Fibroblast of lung (primary cell): ENCODE measurements around the gene RPLP2. TPM values are rescaled to one million over a fixed set of nuclear protein-coding genes. Genes with fewer than 3 reads are reported as not detected.

ENCODE experiments used
- DNase-seq, 2 donors: peaks; one replicate each; pipeline versions ENCODE4 v3.0.0 to v3.0.0-alpha.2; 2010; ENCODE audit warnings: low read depth in 2 of 2
- H2AFZ ChIP-seq: 2 replicates; pipeline ENCODE4 v1.5.1; 2012; ENCODE audit warnings: low read length, control low read depth, inconsistent platforms
- H3K27ac ChIP-seq: 2 replicates; pipeline ENCODE4 v1.5.1; 2011; ENCODE audit warnings: low read length, control low read depth; ENCODE audit not compliant: insufficient read depth
- H3K27me3 ChIP-seq: 2 replicates; pipeline ENCODE4 v1.5.1; 2011; ENCODE audit warnings: mild to moderate bottlenecking, low read length; ENCODE audit not compliant: control insufficient read depth, insufficient read depth
- H3K36me3 ChIP-seq: 2 replicates; pipeline ENCODE4 v1.5.1; 2011; ENCODE audit warnings: low read length; ENCODE audit not compliant: control insufficient read depth, insufficient read depth
- H3K4me1 ChIP-seq: 2 replicates; pipeline ENCODE4 v1.5.1; 2011; ENCODE audit warnings: low read length; ENCODE audit not compliant: control insufficient read depth, insufficient read depth; ENCODE audit errors: extremely low read depth
- H3K4me2 ChIP-seq: 2 replicates; pipeline ENCODE4 v1.5.1; 2011; ENCODE audit warnings: low read length, control low read depth; ENCODE audit not compliant: insufficient read depth; ENCODE audit errors: extremely low read depth
- H3K4me3 ChIP-seq, 4 experiments: fragments of 200-600 bp in 1 of 4; sonication (generic) in 1 of 4; replicated peaks in 1 of 4; 2 replicates each; pipeline ENCODE4 v1.5.1; 2011 to 2016; ENCODE audit warnings: low read length in 4 of 4, low read depth in 3 of 4, mild to moderate bottlenecking in 3 of 4, control low read depth in 2 of 4, inconsistent platforms in 1 of 4, mixed read lengths in 1 of 4; ENCODE audit not compliant: insufficient read depth in 1 of 4; ENCODE audit errors: control extremely low read depth in 1 of 4
- H3K79me2 ChIP-seq: 2 replicates; pipeline ENCODE4 v1.5.1; 2012; ENCODE audit warnings: mild to moderate bottlenecking, low read length, inconsistent platforms; ENCODE audit not compliant: control insufficient read depth, insufficient read depth
- H3K9ac ChIP-seq: 2 replicates; pipeline ENCODE4 v1.5.1; 2011; ENCODE audit warnings: mild to moderate bottlenecking, low read length, control low read depth; ENCODE audit not compliant: insufficient read depth
- H3K9me3 ChIP-seq: 2 replicates; pipeline ENCODE4 v1.5.1; 2012; ENCODE audit warnings: low read depth, low read length; ENCODE audit not compliant: control insufficient read depth, insufficient read depth
- H4K20me1 ChIP-seq: 2 replicates; pipeline ENCODE4 v1.5.1; 2011; ENCODE audit warnings: low read length; ENCODE audit not compliant: control insufficient read depth, insufficient read depth; ENCODE audit errors: extremely low read depth
- CTCF ChIP-seq, 2 donors: IDR thresholded peaks in 1 of 2; conservative IDR thresholded peaks in 1 of 2; 1 replicate in 1 of 2; 2 replicates in 1 of 2; pipeline ENCODE4 v1.5.1; 2011 to 2012; ENCODE audit warnings: low read length in 2 of 2, control low read depth in 1 of 2, inconsistent platforms in 1 of 2, low read depth in 1 of 2, mild to moderate bottlenecking in 1 of 2
- EZH2 ChIP-seq: IDR thresholded peaks from 2 replicates; pipeline ENCODE4 v1.5.1; 2012; ENCODE audit warnings: low read length, control low read depth, mild to moderate bottlenecking; ENCODE audit errors: missing control alignments
- polyA plus RNA-seq, 2 donors: library from polyadenylated mRNA; depleted of rRNA in 1 of 2; stranded (reverse) in 1 of 2; unstranded in 1 of 2; fragments of >200 nt; gene quantifications; 2 replicates each; pipeline ENCODE4 v1.2.1, GENCODE V29; 2011 to 2012; ENCODE audit warnings: missing spikeins in 1 of 2
- total RNA-seq: library from RNA; depleted of rRNA; stranded (reverse); fragments of >200 nt; gene quantifications from 2 replicates; pipeline ENCODE4 v1.2.1, GENCODE V29; 2014

RPLP2 gene
- total and polyA plus RNA-seq, 2 donors (not counting 1 experiment from before 2014, with no cell fraction given), result 294 to 741 TPM

GRCh38 chr11:787084-787675 is 22.6 kb upstream of the RPLP2 start:
- no peak for DNase-seq
- no peak overlapping the region for H3K4me2 ChIP-seq
- peaks cover 4% of the 10 kb centered on the region for H3K36me3 ChIP-seq
- no peaks in the 10 kb centered on the region for H3K27me3 ChIP-seq
- H3K79me2 ChIP-seq, result no peaks in the 10 kb centered on the region
- H3K4me1 ChIP-seq, result peaks cover 4% of the 10 kb centered on the region
- H3K27ac ChIP-seq, result no peak overlapping the region
- H3K4me3 ChIP-seq, result no peak overlapping the region
- no peak overlapping the region for H2AFZ ChIP-seq
- no peak overlapping the region for H3K9ac ChIP-seq
- TF ChIP-seq CTCF (conservative IDR thresholded peaks at IDR 0.05 in 1 of 2, IDR thresholded peaks at IDR 0.05 in 1 of 2; ENCODE audit: low read depth in 1 of 2, low read length in 2 of 2), result no peak
- TF ChIP-seq EZH2, result no peak
- H3K9me3 ChIP-seq, result no peaks in the 10 kb centered on the region
- no peaks in the 10 kb centered on the region for H4K20me1 ChIP-seq

- Histone ChIP-seq H3K36me3 (peaks cover 4% of the 10 kb centered on the region), H3K79me2 (no peaks in the 10 kb centered on the region), H2AFZ (no peak overlapping the region), H3K4me3 (no peak overlapping the region), H3K9ac (no peak overlapping the region), H3K4me2 (no peak overlapping the region), H3K9me3 (no peaks in the 10 kb centered on the region), H3K27me3 (no peaks in the 10 kb centered on the region), H3K4me1 (peaks cover 4% of the 10 kb centered on the region), H3K27ac (no peak overlapping the region), H4K20me1 (no peaks in the 10 kb centered on the region)
- TF ChIP-seq EZH2, result no peak
- no peak for TF ChIP-seq CTCF (conservative IDR thresholded peaks at IDR 0.05 in 1 of 2, IDR thresholded peaks at IDR 0.05 in 1 of 2; ENCODE audit: low read depth in 1 of 2, low read length in 2 of 2)
- no peak for DNase-seq
Measured at GRCh38 chr11:788009-788640, 21.6 kb upstream of the RPLP2 start.

GRCh38 chr11:788953-789940 is 20.5 kb upstream of the RPLP2 start:
- Histone ChIP-seq H3K36me3 (peaks cover 8% of the 10 kb centered on the region), H3K79me2 (no peaks in the 10 kb centered on the region), H3K27ac (no peak overlapping the region), H3K4me1 (no peaks in the 10 kb centered on the region), H3K9ac (no peak overlapping the region), H2AFZ (no peak overlapping the region), H3K4me3 (peak overlapping the region in 2 of 4 experiments; percentile 36 to 51), H3K27me3 (no peaks in the 10 kb centered on the region), H3K4me2 (peak overlapping the region; percentile 49), H3K9me3 (no peaks in the 10 kb centered on the region), H4K20me1 (no peaks in the 10 kb centered on the region)
- no peak for TF ChIP-seq EZH2
- no peak for DNase-seq
